IPS-18a (cell line): ENCODE data around the gene TRAK1.
"Not testable (repeated sequence)": the region's sequence is repeated elsewhere in the genome, so short reads cannot be mapped to it uniquely, and the experiment has no call there.

Experiments used
- H3K27ac ChIP-seq: one replicate; pipeline ENCODE4 v1.5.1; 2013; ENCODE audit warnings: low read length
- H3K27me3 ChIP-seq: one replicate; pipeline ENCODE4 v1.6.1; 2013; ENCODE audit warnings: mild to moderate bottlenecking, low read length; ENCODE audit not compliant: control insufficient read depth, insufficient read depth
- H3K36me3 ChIP-seq: one replicate; pipeline ENCODE4 v1.6.1; 2013; ENCODE audit warnings: low read depth, low read length; ENCODE audit not compliant: control insufficient read depth
- H3K4me1 ChIP-seq: one replicate; pipeline ENCODE4 v1.6.1; 2013; ENCODE audit warnings: low read depth, low read length; ENCODE audit not compliant: control insufficient read depth
- H3K4me3 ChIP-seq: one replicate; pipeline ENCODE4 v1.5.1; 2013; ENCODE audit warnings: low read length
- H3K9ac ChIP-seq: one replicate; pipeline ENCODE4 v1.6.1; 2013; ENCODE audit warnings: mild to moderate bottlenecking, low read length, moderate library complexity
- H3K9me3 ChIP-seq: one replicate; pipeline ENCODE4 v1.6.1; 2013; ENCODE audit warnings: low read depth, low read length; ENCODE audit not compliant: control insufficient read depth

TRAK1 gene

GRCh38 chr3:42102571-42102970 is 11.4 kb downstream of the TRAK1 start:
- Histone ChIP-seq H3K4me1 (peaks cover 11% of the 10 kb centered on the region), H3K27me3 (no peaks in the 10 kb centered on the region)

DNA sequence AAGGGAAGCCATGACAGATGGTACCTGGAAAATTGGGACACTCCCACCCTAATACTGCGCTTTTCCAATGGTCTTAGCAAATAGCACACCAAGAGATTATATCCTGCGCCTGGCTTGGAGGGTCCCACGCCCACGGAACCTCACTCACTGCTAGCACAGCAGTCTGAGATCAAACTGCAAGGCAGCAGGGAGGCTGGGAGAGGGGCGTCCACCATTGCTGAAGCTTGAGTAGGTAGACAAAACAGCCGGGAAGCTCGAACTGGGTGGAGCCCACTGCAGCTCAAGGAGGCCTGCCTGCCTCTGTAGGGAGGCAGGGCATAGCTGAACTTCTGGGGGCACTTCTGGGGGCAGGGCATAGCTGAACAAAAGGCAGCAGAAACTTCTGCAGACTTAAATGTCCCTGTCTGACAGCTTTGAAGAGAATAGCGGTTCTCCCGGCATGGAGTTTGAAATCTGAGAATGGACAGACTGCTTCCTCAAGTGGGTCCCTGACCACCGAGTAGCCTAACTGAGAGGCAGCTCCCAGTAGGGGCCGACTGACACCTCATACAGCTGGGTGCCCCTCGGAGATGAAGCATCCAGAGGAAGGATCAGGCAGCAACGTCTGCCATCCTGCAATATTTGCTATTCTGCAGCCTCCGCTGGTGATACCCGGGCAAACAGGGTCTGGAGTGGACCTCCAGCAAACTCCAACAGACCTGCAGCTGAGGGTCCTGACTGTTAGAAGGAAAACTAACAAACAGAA is 12.9 kb downstream of the TRAK1 start:
- H3K9ac ChIP-seq, H3K4me1 ChIP-seq, H3K4me3 ChIP-seq, H3K27ac ChIP-seq, H3K9me3 ChIP-seq, H3K36me3 ChIP-seq, H3K27me3 ChIP-seq: not testable (repeated sequence)

More at GRCh38 chr3:42102571-42102970, 11.4 kb downstream of the TRAK1 start:
- no peak overlapping the region for H3K27ac ChIP-seq
- no peaks in the 10 kb centered on the region for H3K9me3 ChIP-seq
- H3K4me3 ChIP-seq: no peak overlapping the region
- H3K9ac ChIP-seq: no peak overlapping the region
- H3K36me3 ChIP-seq: no peaks in the 10 kb centered on the region

GRCh38 chr3:42105994-42106393 is 14.8 kb downstream of the TRAK1 start:
- not testable (repeated sequence) for H3K4me3 ChIP-seq, H3K36me3 ChIP-seq, H3K4me1 ChIP-seq, H3K27me3 ChIP-seq, H3K9me3 ChIP-seq, H3K9ac ChIP-seq, H3K27ac ChIP-seq

DNA sequence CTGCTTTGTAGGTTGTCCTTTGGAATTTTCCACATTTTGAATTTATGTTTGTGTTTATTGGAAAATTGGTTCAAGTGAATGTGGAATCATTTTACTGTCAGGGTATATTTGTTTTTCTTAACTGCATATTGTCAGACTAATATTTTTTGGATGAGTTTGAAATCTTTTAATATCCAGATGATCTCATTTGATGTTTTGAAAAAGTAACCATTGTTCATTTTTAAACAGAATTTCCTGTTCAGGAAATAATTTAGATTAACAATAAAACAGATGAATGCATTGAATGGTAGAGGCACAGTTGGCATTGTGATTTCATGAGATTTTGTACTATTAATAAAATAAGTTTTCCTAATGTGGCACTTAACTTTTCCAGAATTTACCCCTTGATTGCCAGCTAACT is 15.5 kb downstream of the TRAK1 start:
- H3K9me3 ChIP-seq: no peaks in the 10 kb centered on the region
- H3K9ac ChIP-seq: no peak overlapping the region
- H3K27me3 ChIP-seq: no peaks in the 10 kb centered on the region
- no peaks in the 10 kb centered on the region for H3K4me1 ChIP-seq
- no peaks in the 10 kb centered on the region for H3K36me3 ChIP-seq
- no peak overlapping the region for H3K27ac ChIP-seq
- no peak overlapping the region for H3K4me3 ChIP-seq

- H3K9me3 ChIP-seq: no peaks in the 10 kb centered on the region
- H3K27ac ChIP-seq: no peak overlapping the region
- H3K9ac ChIP-seq: no peak overlapping the region
- H3K27me3 ChIP-seq: no peaks in the 10 kb centered on the region
- no peak overlapping the region for H3K4me3 ChIP-seq
- no peaks in the 10 kb centered on the region for H3K4me1 ChIP-seq
- no peaks in the 10 kb centered on the region for H3K36me3 ChIP-seq
Observed at GRCh38 chr3:42110631-42111030, 19.5 kb downstream of the TRAK1 start.

- Histone ChIP-seq H3K27me3 (no peaks in the 10 kb centered on the region), H3K4me3 (no peak overlapping the region), H3K4me1 (no peaks in the 10 kb centered on the region), H3K36me3 (no peaks in the 10 kb centered on the region), H3K9me3 (no peaks in the 10 kb centered on the region), H3K27ac (no peak overlapping the region), H3K9ac (no peak overlapping the region)
Observed at GRCh38 chr3:42114130-42114725, 23.1 kb downstream of the TRAK1 start.

DNA sequence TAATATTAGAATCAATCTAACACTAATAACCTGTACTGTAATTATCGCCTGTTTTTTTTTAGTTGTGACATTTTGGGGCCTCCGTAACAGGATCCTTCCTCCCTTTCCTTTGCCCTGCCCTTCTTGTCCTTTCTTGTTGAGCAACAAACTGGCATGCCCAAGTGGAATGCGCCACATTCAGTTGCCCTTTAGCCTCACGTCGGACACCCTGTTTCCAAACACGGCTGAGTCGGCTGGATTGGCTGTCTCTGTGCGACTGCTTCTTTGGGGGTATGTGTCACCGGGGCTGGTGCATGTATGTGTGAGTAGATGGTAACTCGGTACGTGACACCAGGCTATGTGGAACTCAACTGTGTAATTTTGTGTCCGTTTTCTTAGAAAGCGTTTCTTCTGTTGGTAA is 24.1 kb downstream of the TRAK1 start:
- no peaks in the 10 kb centered on the region for H3K36me3 ChIP-seq
- no peak overlapping the region for H3K27ac ChIP-seq
- no peaks in the 10 kb centered on the region for H3K9me3 ChIP-seq
- H3K27me3 ChIP-seq: no peaks in the 10 kb centered on the region
- no peak overlapping the region for H3K9ac ChIP-seq
- no peaks in the 10 kb centered on the region for H3K4me1 ChIP-seq
- no peak overlapping the region for H3K4me3 ChIP-seq

DNA sequence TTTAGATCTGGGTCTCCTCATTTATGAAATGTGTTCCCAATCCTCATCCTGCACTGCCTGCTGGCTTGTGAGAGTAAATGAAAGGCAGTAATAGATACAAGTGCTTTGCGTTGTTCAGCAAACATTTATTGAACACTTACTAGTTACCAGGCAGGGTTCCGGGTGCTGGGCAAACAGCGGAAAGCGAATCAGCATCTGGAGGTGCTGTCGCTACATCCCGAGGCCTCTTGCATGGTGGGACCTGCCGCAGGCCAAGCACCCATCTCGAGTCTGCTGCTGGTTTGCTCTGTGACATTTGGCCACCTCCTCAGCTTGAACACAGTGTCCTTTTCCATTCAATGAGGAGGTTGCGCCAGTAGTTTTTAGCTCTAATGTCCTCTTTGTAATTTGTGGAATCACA is 24.8 kb downstream of the TRAK1 start:
- Histone ChIP-seq H3K4me1 (no peaks in the 10 kb centered on the region), H3K9me3 (no peaks in the 10 kb centered on the region), H3K9ac (no peak overlapping the region), H3K36me3 (no peaks in the 10 kb centered on the region), H3K27me3 (no peaks in the 10 kb centered on the region), H3K4me3 (no peak overlapping the region), H3K27ac (no peak overlapping the region)

DNA sequence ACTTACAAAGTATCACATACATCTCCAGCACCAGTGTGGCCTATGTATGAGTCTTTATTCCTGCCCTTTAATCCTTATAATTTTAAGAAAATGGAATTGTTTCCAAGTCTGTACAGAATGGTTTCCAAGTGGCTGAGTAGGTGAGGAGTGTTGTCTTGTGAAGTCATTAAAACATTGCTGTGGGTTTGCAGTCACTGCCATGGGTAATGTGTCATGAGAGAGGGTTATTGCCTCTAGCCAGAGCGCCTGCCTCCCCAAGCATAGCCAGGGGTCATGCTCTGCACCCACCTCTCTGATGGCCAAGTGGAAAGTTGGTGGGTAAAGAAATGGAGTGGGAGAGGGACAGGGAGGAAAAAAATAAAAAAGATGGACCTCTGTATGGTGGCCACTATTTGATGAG is 25.3 kb downstream of the TRAK1 start:
- Histone ChIP-seq H3K4me3 (no peak overlapping the region), H3K9ac (no peak overlapping the region), H3K27ac (no peak overlapping the region), H3K9me3 (no peaks in the 10 kb centered on the region), H3K27me3 (no peaks in the 10 kb centered on the region), H3K36me3 (no peaks in the 10 kb centered on the region), H3K4me1 (no peaks in the 10 kb centered on the region)

GRCh38 chr3:42117175-42118008 is 26.2 kb downstream of the TRAK1 start:
- H3K4me3 ChIP-seq: no peak overlapping the region
- no peak overlapping the region for H3K27ac ChIP-seq
- H3K9ac ChIP-seq: no peak overlapping the region
- no peaks in the 10 kb centered on the region for H3K27me3 ChIP-seq
- peaks cover under 1% of the 10 kb centered on the region for H3K4me1 ChIP-seq
- H3K36me3 ChIP-seq: no peaks in the 10 kb centered on the region
- no peaks in the 10 kb centered on the region for H3K9me3 ChIP-seq

DNA sequence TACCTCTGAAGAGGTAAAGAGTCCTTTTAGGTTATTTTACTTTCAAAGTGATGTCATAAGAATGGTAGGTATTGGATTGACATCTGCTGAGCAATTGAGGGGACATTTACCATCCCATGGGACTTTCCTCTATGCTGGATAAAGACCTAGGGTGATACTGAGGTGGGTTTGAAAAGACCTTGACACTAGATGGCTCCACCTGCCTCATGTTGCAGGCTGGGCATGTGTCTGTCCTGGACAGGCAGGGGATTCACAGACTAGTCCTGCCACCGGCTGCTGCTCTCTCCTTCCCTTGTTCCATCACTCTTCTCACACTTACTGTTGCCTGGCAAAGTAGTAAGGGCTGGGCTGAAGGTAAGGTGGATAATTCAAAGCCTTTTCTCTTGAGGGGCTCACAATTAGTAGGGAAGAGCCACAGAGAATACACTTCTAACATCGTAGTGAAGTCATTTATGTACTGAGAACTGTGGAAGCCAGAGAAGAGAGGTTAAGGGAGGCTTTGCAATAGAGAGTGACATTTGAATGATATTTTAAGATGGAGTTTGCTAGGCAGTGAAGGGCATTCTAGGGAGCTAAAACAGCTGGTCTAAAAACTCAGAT is 27.7 kb downstream of the TRAK1 start:
- no peaks in the 10 kb centered on the region for H3K36me3 ChIP-seq
- H3K9me3 ChIP-seq: no peaks in the 10 kb centered on the region
- H3K27ac ChIP-seq: no peak overlapping the region
- peaks cover 7% of the 10 kb centered on the region for H3K4me1 ChIP-seq
- no peak overlapping the region for H3K4me3 ChIP-seq
- H3K9ac ChIP-seq: no peak overlapping the region
- H3K27me3 ChIP-seq: no peaks in the 10 kb centered on the region
